Fibroblast of the aortic adventitia (primary cell): ENCODE results near the gene MAP7D2. TPM values are rescaled to one million over a fixed set of nuclear protein-coding genes. Genes with fewer than 3 reads are reported as not detected.
A peak's percentile ranks its signal among the peaks of the same experiment; 100 is the strongest.

Source experiments
- DNase-seq: peaks from one replicate; pipeline ENCODE4 v3.0.0-alpha.2; 2010; ENCODE audit warnings: low read depth
- H3K4me3 ChIP-seq: 2 replicates; pipeline ENCODE4 v1.5.1; 2011; ENCODE audit warnings: low read depth, mild to moderate bottlenecking, control low read depth, low read length, moderate library complexity
- CTCF ChIP-seq: IDR thresholded peaks from 2 replicates; pipeline ENCODE4 v1.5.1; 2011; ENCODE audit warnings: mild to moderate bottlenecking, low read length, control low read depth, inconsistent platforms; ENCODE audit not compliant: insufficient read depth
- total RNA-seq: library from RNA; depleted of rRNA; stranded (reverse); fragments of >200 nt; gene quantifications from 2 replicates; pipeline ENCODE4 v1.2.3, GENCODE V29; 2012; ENCODE audit warnings: low replicate concordance

MAP7D2 gene
- total RNA-seq, 1 donor = 0.18 TPM

GRCh38 chrX:20089845-20090244 is 26.9 kb downstream of the MAP7D2 start:
- DNase-seq = no peak
- H3K4me3 ChIP-seq = no peak overlapping the region
- TF ChIP-seq CTCF = no peak

GRCh38 chrX:20080277-20080676 is 36.4 kb downstream of the MAP7D2 start:
- no peak overlapping the region for H3K4me3 ChIP-seq
- no peak for TF ChIP-seq CTCF
- DNase-seq = no peak

- no peak overlapping the region for H3K4me3 ChIP-seq
- DNase-seq = no peak
- no peak for TF ChIP-seq CTCF
Measured at GRCh38 chrX:20071511-20072079, 45.1 kb downstream of the MAP7D2 start.

- TF ChIP-seq CTCF = no peak
- peak; percentile 89 for DNase-seq
- no peak overlapping the region for H3K4me3 ChIP-seq
Measured at GRCh38 chrX:20067709-20068561, 48.8 kb downstream of the MAP7D2 start.

GRCh38 chrX:20066968-20067708 is 49.6 kb downstream of the MAP7D2 start:
- no peak overlapping the region for H3K4me3 ChIP-seq
- peak; percentile 54 for TF ChIP-seq CTCF
- DNase-seq = peak; percentile 67

GRCh38 chrX:20063716-20064351 is 52.9 kb downstream of the MAP7D2 start:
- DNase-seq = no peak
- no peak overlapping the region for H3K4me3 ChIP-seq
- TF ChIP-seq CTCF = peak; percentile 41
